Caco-2 (cell line): ENCODE data around the gene SV2B. TPM values are rescaled to one million over a fixed set of nuclear protein-coding genes. Genes with fewer than 3 reads are reported as not detected.

ENCODE experiments used
- BruUV-seq: library from RNA; stranded (reverse); fragments of 400-500 nt; replicated peaks from 2 replicates; lab custom pipeline; 2021; lab: Mats Ljungman, UMichigan
- CTCF ChIA-PET: fragments of 300-600 bp; sonication (Branson Sonifier 250); formaldehyde crosslinking; loops from one replicate; lab custom pipeline; 2022; ENCODE audit warnings: antibody characterized with exemption; lab: Charles Lee
- POLR2A ChIA-PET: fragments of 300-600 bp; sonication (Branson Sonifier 250); formaldehyde crosslinking; loops from one replicate; lab custom pipeline; 2022; ENCODE audit warnings: antibody characterized with exemption; lab: Charles Lee
- DNase-seq, 2 experiments: peaks; one replicate each; pipeline versions ENCODE4 v3.0.0 to v3.0.0-alpha.2; 2020 to 2022
- H3K27me3 ChIP-seq: replicated peaks from 2 replicates; pipeline ENCODE4 v1.6.0; 2011; ENCODE audit warnings: low read length; ENCODE audit not compliant: control insufficient read depth, insufficient read depth
- H3K36me3 ChIP-seq: 2 replicates; pipeline ENCODE4 v1.5.1; 2011; ENCODE audit warnings: low read length; ENCODE audit not compliant: control insufficient read depth, insufficient read depth
- H3K4me1 ChIP-seq: fragments of 250-450 bp; sonication (Bioruptor Pico); 2 replicates; pipeline ENCODE4 v1.5.1; 2020; ENCODE audit warnings: mild to moderate bottlenecking
- H3K4me3 ChIP-seq: 2 replicates; pipeline ENCODE4 v1.5.1; 2011; ENCODE audit warnings: low read depth, mild to moderate bottlenecking, control low read depth, low read length
- H3K9me3 ChIP-seq: fragments of 250-450 bp; sonication (Bioruptor Pico); 2 replicates; pipeline ENCODE4 v1.5.1; 2020; ENCODE audit warnings: mild to moderate bottlenecking, moderate library complexity
- H3K27ac Mint-ChIP-seq: one replicate; pipeline ENCODE4 v1.8.0; 2022; ENCODE audit warnings: mixed read lengths; ENCODE audit not compliant: unreplicated experiment
- H3K27me3 Mint-ChIP-seq: one replicate; pipeline ENCODE4 v1.8.0; 2022; ENCODE audit warnings: mixed read lengths; ENCODE audit not compliant: insufficient read depth, unreplicated experiment
- H3K36me3 Mint-ChIP-seq: one replicate; pipeline ENCODE4 v1.8.0; 2022; ENCODE audit warnings: mild to moderate bottlenecking, mixed read lengths; ENCODE audit not compliant: insufficient read depth, unreplicated experiment
- H3K4me1 Mint-ChIP-seq: one replicate; pipeline ENCODE4 v1.8.0; 2022; ENCODE audit warnings: low read depth, mixed read lengths; ENCODE audit not compliant: unreplicated experiment
- H3K4me3 Mint-ChIP-seq: one replicate; pipeline ENCODE4 v1.8.0; 2022; ENCODE audit warnings: mild to moderate bottlenecking, moderate library complexity, mixed read lengths; ENCODE audit not compliant: unreplicated experiment
- H3K9me3 Mint-ChIP-seq: one replicate; pipeline ENCODE4 v1.8.0; 2022; ENCODE audit warnings: mixed read lengths; ENCODE audit not compliant: unreplicated experiment
- CTCF ChIP-seq, 2 experiments: fragments of 200-600 bp in 1 of 2; IDR thresholded peaks; 1 replicate in 1 of 2; 2 replicates in 1 of 2; pipeline versions ENCODE4 v1.5.1 to v1.8.0; 2011 to 2022; ENCODE audit warnings: antibody characterized with exemption in 1 of 2, control low read depth in 1 of 2, inconsistent platforms in 1 of 2, low read depth in 1 of 2, low read length in 1 of 2, mild to moderate bottlenecking in 1 of 2, moderate library complexity in 1 of 2; ENCODE audit not compliant: insufficient read depth in 1 of 2, severe bottlenecking in 1 of 2, unreplicated experiment in 1 of 2
- intact Hi-C: fragments of 100-400 bp; cut with micrococcal nuclease; formaldehyde crosslinking; loops from one replicate; pipeline ENCODE4 v1.10.0; 2022; ENCODE audit not compliant: unreplicated experiment
- total RNA-seq: library from RNA; stranded (reverse); gene quantifications from 2 replicates; pipeline ENCODE4 v1.2.3, GENCODE V29; 2022

Gene SV2B
- total RNA-seq, 1 experiment from 2014 or later = not detected

GRCh38 chr15:91275844-91276243 is 175.8 kb downstream of the SV2B start:
- no peaks in the 10 kb centered on the region for H3K36me3 Mint-ChIP-seq
- H3K4me3 Mint-ChIP-seq = no peak overlapping the region
- H3K27me3 ChIP-seq = no peaks in the 10 kb centered on the region
- TF ChIP-seq CTCF (IDR thresholded peaks at IDR 0.05; ENCODE audit: insufficient read depth in 1 of 2, low read depth in 1 of 2, low read length in 1 of 2, severe bottlenecking in 1 of 2, unreplicated experiment in 1 of 2) = no peak
- peaks cover 16% of the 10 kb centered on the region for H3K9me3 Mint-ChIP-seq
- intact Hi-C loops = loop anchor here (10.0 kb wide), 1 partner anchor 341 kb away; the partner anchor contains the start of genes HDDC3 and UNC45A
- H3K4me1 Mint-ChIP-seq = no peaks in the 10 kb centered on the region
- BruUV-seq = no TSS peak
- H3K36me3 ChIP-seq = no peaks in the 10 kb centered on the region
- no peaks in the 10 kb centered on the region for H3K4me1 ChIP-seq
- peaks cover 6% of the 10 kb centered on the region for H3K27me3 Mint-ChIP-seq
- no peak overlapping the region for H3K4me3 ChIP-seq
- ChIA-PET POLR2A (no interaction called here), CTCF (no interaction called here)
- no peak overlapping the region for H3K27ac Mint-ChIP-seq
- no peak for DNase-seq
- H3K9me3 ChIP-seq = no peaks in the 10 kb centered on the region; the same call in 1 of the 2 replicates

- intact Hi-C loops = loop anchor here (10.0 kb wide), 1 partner anchor 344 kb away; the partner anchor contains the start of genes HDDC3 and UNC45A
- DNase-seq = no peak
Measured at GRCh38 chr15:91278951-91279350, 178.9 kb downstream of the SV2B start.

GRCh38 chr15:91279486-91279885 is 179.4 kb downstream of the SV2B start:
- no peak for DNase-seq
- H3K36me3 Mint-ChIP-seq = no peaks in the 10 kb centered on the region
- H3K36me3 ChIP-seq = no peaks in the 10 kb centered on the region
- no peak for TF ChIP-seq CTCF (IDR thresholded peaks at IDR 0.05; ENCODE audit: insufficient read depth in 1 of 2, low read depth in 1 of 2, low read length in 1 of 2, severe bottlenecking in 1 of 2, unreplicated experiment in 1 of 2)
- no peak overlapping the region for H3K4me3 ChIP-seq
- no peaks in the 10 kb centered on the region for H3K4me1 Mint-ChIP-seq
- ChIA-PET POLR2A (no interaction called here), CTCF (interaction anchor here (0.6 kb wide), 1 partner anchor 445 kb away, joined by 3 read pairs; no protein-coding TSS in a partner anchor)
- H3K4me1 ChIP-seq = no peaks in the 10 kb centered on the region
- peaks cover 16% of the 10 kb centered on the region for H3K9me3 Mint-ChIP-seq
- H3K27me3 ChIP-seq = no peaks in the 10 kb centered on the region; the same call in 1 of the 2 replicates
- H3K4me3 Mint-ChIP-seq = no peak overlapping the region
- H3K27me3 Mint-ChIP-seq = peaks cover 16% of the 10 kb centered on the region
- no peak overlapping the region for H3K27ac Mint-ChIP-seq
- no TSS peak for BruUV-seq
- intact Hi-C loops = loop anchor here (10.0 kb wide), 1 partner anchor 345 kb away; the partner anchor contains the start of genes HDDC3 and UNC45A
- H3K9me3 ChIP-seq = no peaks in the 10 kb centered on the region; the same call in 1 of the 2 replicates

More at GRCh38 chr15:91278951-91279350, 178.9 kb downstream of the SV2B start:
- H3K27me3 Mint-ChIP-seq = peaks cover 15% of the 10 kb centered on the region
- Histone ChIP-seq H3K4me1 (no peaks in the 10 kb centered on the region), H3K36me3 (no peaks in the 10 kb centered on the region), H3K27me3 (no peaks in the 10 kb centered on the region), H3K9me3 (no peaks in the 10 kb centered on the region; the same call in 1 of the 2 replicates), H3K4me3 (no peak overlapping the region)
- ChIA-PET POLR2A (no interaction called here), CTCF (no interaction called here)
- H3K36me3 Mint-ChIP-seq = no peaks in the 10 kb centered on the region
- no peaks in the 10 kb centered on the region for H3K4me1 Mint-ChIP-seq
- no peak overlapping the region for H3K27ac Mint-ChIP-seq
- no peak overlapping the region for H3K4me3 Mint-ChIP-seq
- no TSS peak for BruUV-seq
- peaks cover 16% of the 10 kb centered on the region for H3K9me3 Mint-ChIP-seq
- TF ChIP-seq CTCF (IDR thresholded peaks at IDR 0.05; ENCODE audit: insufficient read depth in 1 of 2, low read depth in 1 of 2, low read length in 1 of 2, severe bottlenecking in 1 of 2, unreplicated experiment in 1 of 2) = no peak
